Fibroblast of the aortic adventitia (primary cell): ENCODE results near the gene ASTL. TPM values are rescaled to one million over a fixed set of nuclear protein-coding genes. Genes with fewer than 3 reads are reported as not detected.

ENCODE experiments used
- DNase-seq: peaks from one replicate; pipeline ENCODE4 v3.0.0-alpha.2; 2010; ENCODE audit warnings: low read depth
- H3K4me3 ChIP-seq: 2 replicates; pipeline ENCODE4 v1.5.1; 2011; ENCODE audit warnings: low read depth, mild to moderate bottlenecking, control low read depth, low read length, moderate library complexity
- total RNA-seq: library from RNA; depleted of rRNA; stranded (reverse); fragments of >200 nt; gene quantifications from 2 replicates; pipeline ENCODE4 v1.2.3, GENCODE V29; 2012; ENCODE audit warnings: low replicate concordance
- TF ChIP-seq, protein P1 (sequence below): IDR thresholded peaks from 2 replicates; pipeline ENCODE4 v1.5.1; 2011; ENCODE audit warnings: mild to moderate bottlenecking, low read length, control low read depth, inconsistent platforms; ENCODE audit not compliant: insufficient read depth

ASTL gene
- total RNA-seq, 1 donor = not detected

DNA sequence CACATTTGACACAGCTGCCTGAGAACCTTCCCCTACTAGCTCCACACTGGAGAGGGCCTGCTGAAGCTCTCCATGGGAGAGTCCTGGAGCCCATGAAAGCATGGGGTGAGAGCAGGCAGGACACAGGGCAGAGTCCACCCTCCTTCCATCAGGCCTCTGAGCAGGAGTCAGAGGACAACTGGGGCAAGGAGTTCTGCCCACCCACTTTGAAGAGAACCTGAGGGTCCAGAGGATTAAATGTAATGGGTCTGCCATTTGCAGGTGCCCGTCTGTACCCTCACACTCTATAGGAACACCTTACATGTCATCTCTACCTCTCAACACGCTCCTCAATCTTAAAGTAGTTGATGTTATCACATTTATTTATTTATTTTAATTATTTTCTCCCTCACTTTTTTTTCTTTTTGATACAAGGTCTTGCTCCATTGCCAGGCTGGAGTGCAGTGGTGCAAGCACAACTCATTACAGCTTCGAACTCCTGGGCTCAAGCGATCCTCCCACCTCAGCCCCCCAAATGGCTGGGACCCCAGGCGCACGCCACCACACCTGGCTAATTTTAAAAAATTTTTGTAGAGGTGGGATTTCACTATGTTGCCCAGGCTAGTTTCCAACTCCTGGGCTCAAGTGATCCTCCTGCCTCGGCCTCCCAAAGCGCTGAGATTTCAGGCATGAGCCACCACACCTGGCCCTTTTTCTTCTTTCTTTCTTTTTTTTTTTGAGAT is 32.1 kb downstream of the ASTL start:
- TF ChIP-seq, protein P1, sequence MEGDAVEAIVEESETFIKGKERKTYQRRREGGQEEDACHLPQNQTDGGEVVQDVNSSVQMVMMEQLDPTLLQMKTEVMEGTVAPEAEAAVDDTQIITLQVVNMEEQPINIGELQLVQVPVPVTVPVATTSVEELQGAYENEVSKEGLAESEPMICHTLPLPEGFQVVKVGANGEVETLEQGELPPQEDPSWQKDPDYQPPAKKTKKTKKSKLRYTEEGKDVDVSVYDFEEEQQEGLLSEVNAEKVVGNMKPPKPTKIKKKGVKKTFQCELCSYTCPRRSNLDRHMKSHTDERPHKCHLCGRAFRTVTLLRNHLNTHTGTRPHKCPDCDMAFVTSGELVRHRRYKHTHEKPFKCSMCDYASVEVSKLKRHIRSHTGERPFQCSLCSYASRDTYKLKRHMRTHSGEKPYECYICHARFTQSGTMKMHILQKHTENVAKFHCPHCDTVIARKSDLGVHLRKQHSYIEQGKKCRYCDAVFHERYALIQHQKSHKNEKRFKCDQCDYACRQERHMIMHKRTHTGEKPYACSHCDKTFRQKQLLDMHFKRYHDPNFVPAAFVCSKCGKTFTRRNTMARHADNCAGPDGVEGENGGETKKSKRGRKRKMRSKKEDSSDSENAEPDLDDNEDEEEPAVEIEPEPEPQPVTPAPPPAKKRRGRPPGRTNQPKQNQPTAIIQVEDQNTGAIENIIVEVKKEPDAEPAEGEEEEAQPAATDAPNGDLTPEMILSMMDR = no peak
- DNase-seq = no peak
- H3K4me3 ChIP-seq = no peak overlapping the region

DNA sequence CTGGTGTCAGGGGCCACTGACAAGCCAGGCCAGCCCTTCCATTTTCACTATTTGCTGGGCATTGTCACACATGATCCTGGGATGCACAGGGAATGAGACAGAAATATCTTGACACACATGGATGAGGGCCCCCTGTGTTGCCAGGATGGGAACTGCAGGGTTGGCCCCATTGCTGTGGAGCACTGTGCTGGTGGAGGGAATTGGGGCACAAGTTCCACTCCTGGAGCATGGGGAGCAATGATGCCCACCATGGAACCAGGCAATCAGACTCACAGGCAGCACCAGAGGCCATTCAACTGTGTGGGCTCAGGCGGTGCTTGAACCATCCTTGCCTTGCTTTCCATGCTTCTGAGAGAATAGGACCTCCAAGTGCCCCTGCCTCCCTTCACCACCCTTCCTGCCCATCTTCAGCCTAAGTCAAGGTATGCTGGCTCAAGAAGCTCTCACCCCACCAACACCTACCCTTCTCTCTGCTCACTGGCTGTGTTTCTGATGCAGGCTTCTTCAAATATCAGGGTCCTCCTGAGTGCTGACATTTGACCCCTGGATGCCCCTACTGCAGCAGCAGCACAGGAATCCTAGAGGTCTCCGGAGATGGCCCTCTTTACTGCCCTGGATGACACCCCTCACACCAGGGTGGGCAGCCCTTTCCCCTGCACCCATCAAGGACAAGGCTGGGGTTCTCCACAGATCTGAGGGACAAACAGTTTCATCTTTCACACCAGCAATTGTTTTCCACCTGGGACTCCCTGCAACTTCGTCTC is 33.0 kb downstream of the ASTL start:
- H3K4me3 ChIP-seq = no peak overlapping the region
- TF ChIP-seq, protein P1 = no peak
- DNase-seq = no peak

DNA sequence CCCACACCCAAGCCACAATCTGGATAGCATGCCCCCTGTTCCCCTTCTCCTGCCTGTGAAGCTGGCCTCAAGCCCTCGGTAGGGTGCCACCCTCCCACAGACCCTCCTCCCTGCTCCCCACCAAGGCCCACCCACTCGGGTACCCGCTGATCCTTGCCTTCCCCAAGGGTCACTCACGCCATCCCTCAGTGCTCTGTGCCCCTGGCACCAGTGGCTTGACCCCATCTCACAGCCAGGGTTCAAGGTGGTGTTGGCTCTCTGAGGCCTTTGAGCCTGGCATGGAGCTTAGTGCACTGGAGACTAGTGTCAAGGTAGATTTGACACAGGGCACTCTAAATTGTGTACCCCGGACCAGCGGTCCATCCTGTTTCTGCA is 33.8 kb downstream of the ASTL start:
- no peak for DNase-seq
- H3K4me3 ChIP-seq = no peak overlapping the region
- TF ChIP-seq, protein P1 = no peak

DNA sequence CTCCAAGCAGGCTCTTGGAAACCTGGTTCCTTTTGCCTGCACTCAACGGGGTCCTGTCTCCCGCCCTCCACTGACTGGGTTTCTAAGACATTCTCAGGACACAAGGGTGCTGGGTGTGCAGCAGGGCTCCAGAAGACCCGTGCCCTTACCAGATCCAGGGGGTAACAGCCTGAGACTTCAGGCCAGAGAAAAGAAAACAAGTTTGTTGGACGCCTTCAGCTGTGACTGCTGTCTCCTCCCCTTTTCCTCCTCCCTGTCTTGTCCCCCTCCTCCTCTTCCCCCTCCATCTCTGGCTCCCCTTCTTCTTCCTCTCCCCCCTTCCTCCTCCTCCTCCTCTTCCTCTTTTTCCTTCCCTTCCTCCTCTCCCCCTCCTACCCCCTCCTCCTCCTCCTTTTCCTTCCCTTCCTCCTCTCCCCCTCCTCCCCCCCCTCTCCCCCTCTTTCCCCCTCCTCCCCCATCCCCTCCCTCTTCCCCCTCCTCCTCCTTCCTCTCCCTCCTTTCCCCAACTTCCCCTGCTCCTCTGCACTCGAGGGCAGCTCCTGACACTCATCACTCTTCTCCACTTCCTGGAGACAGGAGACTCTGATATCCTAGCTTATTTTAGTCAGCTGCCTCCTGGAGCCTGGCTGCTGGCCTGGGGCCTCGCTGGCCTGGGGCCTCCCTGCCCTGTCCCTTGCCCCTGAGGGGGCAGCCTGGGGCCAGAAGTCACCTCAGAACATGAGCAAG is 34.4 kb downstream of the ASTL start:
- no peak for DNase-seq
- H3K4me3 ChIP-seq = no peak overlapping the region
- TF ChIP-seq, protein P1 = no peak

DNA sequence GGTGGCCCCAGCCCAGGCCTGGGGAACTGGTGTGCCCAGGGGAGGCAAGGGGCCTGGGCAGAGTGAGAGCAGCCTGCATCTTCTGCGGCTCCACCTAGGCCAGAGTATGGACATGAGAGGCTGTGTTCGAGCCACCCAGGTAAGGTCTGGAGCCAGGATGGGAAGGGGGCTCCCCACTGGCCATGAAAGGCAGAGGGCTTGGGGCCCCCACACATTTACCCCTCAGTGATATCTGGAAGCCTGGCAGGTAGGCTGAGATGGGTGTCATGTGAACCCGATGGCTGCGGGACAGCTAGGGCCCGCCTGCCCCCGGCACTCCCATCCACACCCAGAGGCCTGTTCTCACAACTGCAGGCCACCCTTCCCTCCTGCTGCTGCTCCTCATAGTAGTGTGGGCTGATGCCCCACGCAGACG is 35.1 kb downstream of the ASTL start:
- no peak overlapping the region for H3K4me3 ChIP-seq
- TF ChIP-seq, protein P1 = no peak
- no peak for DNase-seq

DNA sequence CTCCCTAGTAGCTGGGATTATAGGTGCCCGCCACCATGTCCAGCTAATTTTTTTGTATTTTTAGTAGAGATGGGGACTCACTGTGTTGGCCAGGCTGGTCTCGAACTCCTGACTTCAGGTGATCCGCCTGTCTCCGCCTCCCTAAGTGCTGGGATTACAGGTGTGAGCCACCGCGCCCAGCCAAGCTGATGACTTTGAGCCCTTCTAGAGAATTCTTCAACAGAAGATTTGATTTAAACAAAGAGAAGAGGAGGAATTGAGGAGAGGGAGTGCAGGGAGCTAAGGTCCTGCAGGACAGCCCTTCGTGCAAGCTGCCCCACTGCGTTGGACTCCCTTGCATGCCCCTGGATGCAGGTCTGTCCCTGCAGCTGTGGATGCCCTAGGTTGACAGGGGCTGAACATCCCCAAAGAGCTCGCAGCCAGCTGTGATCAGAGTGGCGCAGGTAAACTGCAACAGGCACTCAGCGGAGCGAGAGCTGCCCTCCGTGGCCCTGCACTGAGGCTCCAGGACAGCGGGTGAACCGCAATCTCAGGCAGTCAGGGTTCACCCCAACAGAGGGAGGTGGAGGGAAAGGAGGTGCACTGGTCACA is 35.6 kb downstream of the ASTL start:
- H3K4me3 ChIP-seq = no peak overlapping the region
- no peak for DNase-seq
- TF ChIP-seq, protein P1 = no peak
